Upper lobe of right lung (tissue), 1 donor: ENCODE measurements around the gene PCARE. TPM values are rescaled to one million over a fixed set of nuclear protein-coding genes. Genes with fewer than 3 reads are reported as not detected.

Source experiments
- ATAC-seq: fragments of 200-7000 bp; cut with Tn5 transposase; one replicate; pipeline ENCODE4 v1.9.1; 2020; ENCODE audit warnings: mild to moderate bottlenecking, moderate library complexity
- DNase-seq: peaks from one replicate; pipeline ENCODE4 v3.0.0-alpha.2; 2020
- H3K27ac ChIP-seq: fragments of 200-600 bp; one replicate; pipeline ENCODE4 v1.8.0; 2022
- H3K27me3 ChIP-seq: fragments of 200-600 bp; one replicate; pipeline ENCODE4 v1.8.0; 2022; ENCODE audit warnings: mild to moderate bottlenecking
- H3K36me3 ChIP-seq: fragments of 200-600 bp; one replicate; pipeline ENCODE4 v1.8.0; 2022
- H3K4me1 ChIP-seq: fragments of 200-600 bp; one replicate; pipeline ENCODE4 v1.8.0; 2022
- H3K4me3 ChIP-seq: fragments of 200-600 bp; one replicate; pipeline ENCODE4 v1.8.0; 2022; ENCODE audit warnings: mild to moderate bottlenecking
- H3K9me3 ChIP-seq: fragments of 200-600 bp; one replicate; pipeline ENCODE4 v1.8.0; 2022
- intact Hi-C: fragments of 100-400 bp; cut with DNase I; formaldehyde crosslinking; loops from one replicate; pipeline ENCODE4 v1.11.0; 2022
- total RNA-seq: library from RNA; stranded (reverse); fragmentation: NEBNext Ultra II Directional; extraction: Animal tissue kit (Norgen Biotek cat#: 25700); gene quantifications from one replicate; pipeline ENCODE4 v1.2.1, GENCODE V29; 2021
- TF ChIP-seq, protein P1 (sequence below): fragments of 200-600 bp; IDR thresholded peaks from one replicate; pipeline ENCODE4 v1.8.0; 2022; ENCODE audit warnings: antibody characterized with exemption
- donor health status: DM: no; HTN: yes; CAD: no; lungs with severe emphysema.

The PCARE gene
- total RNA-seq, 1 donor from 2014 or later: 0.55 TPM

DNA sequence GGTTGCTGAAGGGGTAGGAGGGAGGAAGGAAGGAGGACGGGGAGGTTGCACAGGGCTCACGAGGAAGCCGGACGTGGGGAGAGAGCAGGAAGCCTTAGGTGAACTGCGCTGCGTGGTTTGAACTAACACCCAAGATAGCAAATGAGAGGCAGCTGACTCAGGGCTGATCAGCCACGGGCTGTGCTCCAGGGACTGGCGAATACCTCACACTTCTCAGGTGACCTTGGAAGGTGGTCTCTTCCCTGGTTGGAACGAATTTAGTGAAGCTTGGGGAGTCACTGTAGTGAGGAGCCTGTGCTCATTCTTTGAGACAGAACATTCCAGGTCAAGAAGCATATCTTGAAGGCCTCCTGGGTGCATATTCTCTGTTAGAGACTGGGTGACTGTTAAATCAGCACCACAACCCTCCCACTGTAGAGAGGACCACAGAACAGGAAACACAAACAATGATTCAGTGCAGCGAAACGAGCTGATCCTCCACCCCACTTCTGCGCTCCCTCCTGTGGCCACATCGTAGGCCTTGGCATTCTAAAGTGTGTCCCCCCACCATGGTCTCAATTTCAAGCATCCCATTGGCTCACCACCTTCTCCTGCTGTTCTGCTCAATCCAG lies 59.4 kb downstream of the PCARE start:
- no peak for DNase-seq
- no peaks in the 10 kb centered on the region for H3K9me3 ChIP-seq
- peak; percentile 59 for ATAC-seq
- intact Hi-C loops: no loop called here
- H3K4me1 ChIP-seq: peaks cover 36% of the 10 kb centered on the region
- TF ChIP-seq, protein P1, sequence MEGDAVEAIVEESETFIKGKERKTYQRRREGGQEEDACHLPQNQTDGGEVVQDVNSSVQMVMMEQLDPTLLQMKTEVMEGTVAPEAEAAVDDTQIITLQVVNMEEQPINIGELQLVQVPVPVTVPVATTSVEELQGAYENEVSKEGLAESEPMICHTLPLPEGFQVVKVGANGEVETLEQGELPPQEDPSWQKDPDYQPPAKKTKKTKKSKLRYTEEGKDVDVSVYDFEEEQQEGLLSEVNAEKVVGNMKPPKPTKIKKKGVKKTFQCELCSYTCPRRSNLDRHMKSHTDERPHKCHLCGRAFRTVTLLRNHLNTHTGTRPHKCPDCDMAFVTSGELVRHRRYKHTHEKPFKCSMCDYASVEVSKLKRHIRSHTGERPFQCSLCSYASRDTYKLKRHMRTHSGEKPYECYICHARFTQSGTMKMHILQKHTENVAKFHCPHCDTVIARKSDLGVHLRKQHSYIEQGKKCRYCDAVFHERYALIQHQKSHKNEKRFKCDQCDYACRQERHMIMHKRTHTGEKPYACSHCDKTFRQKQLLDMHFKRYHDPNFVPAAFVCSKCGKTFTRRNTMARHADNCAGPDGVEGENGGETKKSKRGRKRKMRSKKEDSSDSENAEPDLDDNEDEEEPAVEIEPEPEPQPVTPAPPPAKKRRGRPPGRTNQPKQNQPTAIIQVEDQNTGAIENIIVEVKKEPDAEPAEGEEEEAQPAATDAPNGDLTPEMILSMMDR: no peak
- no peaks in the 10 kb centered on the region for H3K36me3 ChIP-seq
- no peak overlapping the region for H3K4me3 ChIP-seq
- H3K27me3 ChIP-seq: no peaks in the 10 kb centered on the region
- peak overlapping the region; percentile 48 for H3K27ac ChIP-seq

DNA sequence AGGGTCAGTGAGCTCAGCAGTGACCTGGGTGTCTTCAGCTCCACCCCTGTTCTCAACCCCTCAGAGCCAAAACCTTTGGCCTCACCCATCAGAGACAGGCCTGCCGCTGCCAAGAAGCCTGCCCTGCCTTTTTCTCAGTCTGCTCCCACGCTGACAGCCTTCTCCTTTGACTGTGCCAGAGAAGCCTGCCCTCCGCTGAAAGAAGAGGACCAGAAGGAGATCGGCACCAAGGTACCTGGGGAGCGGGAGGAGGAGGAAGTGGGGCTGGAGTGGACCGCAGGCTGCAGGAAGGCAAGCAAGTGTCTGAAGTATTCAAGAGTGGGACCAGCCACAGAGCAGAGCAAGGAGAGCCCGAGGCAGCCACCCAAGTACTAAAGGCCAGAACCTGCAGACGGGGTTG lies 60.0 kb downstream of the PCARE start:
- Histone ChIP-seq H3K36me3 (no peaks in the 10 kb centered on the region), H3K4me3 (no peak overlapping the region), H3K4me1 (peaks cover 36% of the 10 kb centered on the region), H3K27ac (peak overlapping the region; percentile 24), H3K9me3 (no peaks in the 10 kb centered on the region), H3K27me3 (no peaks in the 10 kb centered on the region)
- ATAC-seq (no peak), DNase-seq (no peak)
- TF ChIP-seq, protein P1: no peak
- intact Hi-C loops: no loop called here

DNA sequence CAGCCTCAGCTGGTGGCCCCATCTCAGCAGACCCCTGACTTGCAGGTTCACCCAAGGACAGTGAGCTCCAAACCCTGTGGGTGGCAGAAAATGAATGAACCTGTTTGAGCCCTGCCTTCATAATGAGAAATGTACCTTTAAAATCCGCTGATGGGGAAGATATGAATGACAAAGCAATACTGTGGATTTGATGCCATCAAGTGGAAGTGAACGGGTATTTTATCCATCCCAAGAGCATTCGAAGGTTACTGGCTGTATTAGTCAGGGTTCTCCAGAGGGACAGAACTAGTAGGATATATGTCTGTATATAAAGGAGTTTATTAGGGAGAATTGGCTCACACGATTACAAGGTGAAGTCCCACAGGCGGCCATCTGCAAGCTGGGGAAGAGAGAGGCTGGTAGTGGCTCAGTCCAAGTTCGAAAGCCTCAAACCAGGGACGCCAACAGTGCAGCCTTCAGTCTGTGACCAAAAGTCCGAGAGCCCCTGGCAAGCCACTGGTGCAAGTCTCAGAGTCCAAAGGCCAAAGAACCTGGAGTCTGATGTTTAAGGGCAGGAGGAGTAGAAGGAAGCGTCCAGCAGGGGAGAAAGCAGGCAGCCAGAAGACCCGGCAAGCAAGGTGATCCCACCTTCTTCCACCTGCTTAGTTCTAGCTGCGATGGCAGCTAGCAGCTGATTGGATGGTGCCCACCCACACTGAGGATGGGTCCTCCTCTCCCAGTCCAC lies 61.1 kb downstream of the PCARE start:
- H3K4me1 ChIP-seq: peaks cover 36% of the 10 kb centered on the region
- DNase-seq: no peak
- H3K27me3 ChIP-seq: no peaks in the 10 kb centered on the region
- intact Hi-C loops: no loop called here
- no peak overlapping the region for H3K4me3 ChIP-seq
- H3K27ac ChIP-seq: no peak overlapping the region
- no peak for ATAC-seq
- TF ChIP-seq, protein P1: no peak
- H3K36me3 ChIP-seq: no peaks in the 10 kb centered on the region
- H3K9me3 ChIP-seq: no peaks in the 10 kb centered on the region

DNA sequence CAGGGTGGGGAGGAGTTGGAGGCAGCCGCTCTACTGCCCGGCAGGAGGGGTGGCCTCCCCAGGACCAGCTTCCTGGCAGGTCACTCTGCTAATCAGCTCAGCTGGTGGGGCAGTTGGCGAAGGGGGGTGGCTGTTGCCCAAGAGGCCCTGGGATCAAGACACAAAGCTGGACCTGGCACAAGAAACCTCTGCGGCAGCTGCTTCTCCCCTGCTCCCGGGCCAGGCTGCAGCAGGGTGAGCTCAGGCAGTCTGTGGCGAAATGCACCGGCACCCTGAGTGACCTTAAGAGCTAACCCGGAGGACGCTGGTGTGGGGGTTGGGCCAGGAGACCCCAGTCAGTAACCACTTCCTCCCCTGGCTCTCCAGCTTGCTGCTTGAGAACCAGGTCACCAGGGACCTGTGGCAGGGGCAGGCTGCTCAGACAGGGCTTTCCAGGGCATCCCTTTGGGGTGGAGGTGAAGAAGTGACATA lies 62.1 kb downstream of the PCARE start:
- ATAC-seq: peak; percentile 37

More for the DNA sequence above, 62.1 kb downstream of the PCARE start:
- DNase-seq: no peak
- H3K9me3 ChIP-seq: no peaks in the 10 kb centered on the region
- peak overlapping the region; percentile 67 for H3K27ac ChIP-seq
- H3K27me3 ChIP-seq: no peaks in the 10 kb centered on the region
- no peaks in the 10 kb centered on the region for H3K36me3 ChIP-seq
- peaks cover 36% of the 10 kb centered on the region for H3K4me1 ChIP-seq
- H3K4me3 ChIP-seq: no peak overlapping the region
- intact Hi-C loops: no loop called here
- TF ChIP-seq, protein P1: no peak

Other genes starting within 250 kb of the PCARE start
- 12.7 TPM for gene TRMT61B, start 204.2 kb downstream of the PCARE start, total RNA-seq
- gene WDR43, start 179.9 kb downstream of the PCARE start, total RNA-seq: 27.6 TPM
- 0.72 TPM for gene TOGARAM2, start 93.2 kb downstream of the PCARE start, total RNA-seq
- 61.1 TPM for gene CLIP4, start 40.9 kb upstream of the PCARE start, total RNA-seq